ENCODE data around the gene ZDHHC4. TPM values are rescaled to one million over a fixed set of nuclear protein-coding genes. Genes with fewer than 3 reads are reported as not detected.

ZDHHC4 gene
- total and polyA plus RNA-seq, 9 of the 15 experiments (the other 6 are each of a cell fraction or from before 2014, with no cell fraction given): 33.4 to 106 (median 58.3) TPM

GRCh38 chr7:6589829-6590644, 12.8 kb downstream of the ZDHHC4 start, which contains the start of gene INTS15 (continued):
- TF ChIP-seq, protein P1, sequence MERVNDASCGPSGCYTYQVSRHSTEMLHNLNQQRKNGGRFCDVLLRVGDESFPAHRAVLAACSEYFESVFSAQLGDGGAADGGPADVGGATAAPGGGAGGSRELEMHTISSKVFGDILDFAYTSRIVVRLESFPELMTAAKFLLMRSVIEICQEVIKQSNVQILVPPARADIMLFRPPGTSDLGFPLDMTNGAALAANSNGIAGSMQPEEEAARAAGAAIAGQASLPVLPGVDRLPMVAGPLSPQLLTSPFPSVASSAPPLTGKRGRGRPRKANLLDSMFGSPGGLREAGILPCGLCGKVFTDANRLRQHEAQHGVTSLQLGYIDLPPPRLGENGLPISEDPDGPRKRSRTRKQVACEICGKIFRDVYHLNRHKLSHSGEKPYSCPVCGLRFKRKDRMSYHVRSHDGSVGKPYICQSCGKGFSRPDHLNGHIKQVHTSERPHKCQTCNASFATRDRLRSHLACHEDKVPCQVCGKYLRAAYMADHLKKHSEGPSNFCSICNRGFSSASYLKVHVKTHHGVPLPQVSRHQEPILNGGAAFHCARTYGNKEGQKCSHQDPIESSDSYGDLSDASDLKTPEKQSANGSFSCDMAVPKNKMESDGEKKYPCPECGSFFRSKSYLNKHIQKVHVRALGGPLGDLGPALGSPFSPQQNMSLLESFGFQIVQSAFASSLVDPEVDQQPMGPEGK (CRISPR knock-in tag; IDR thresholded peaks at IDR 0.05; ENCODE audit: borderline replicate concordance): no peak
- 0 out of 4 replicates have a peak, but pooled peaks of 1 of the 2 experiments have one; percentile 20 for TF ChIP-seq TBL1XR1 (IDR thresholded peaks at IDR 0.05; ENCODE audit: low read length in 2 of 2)
- TF ChIP-seq, protein P2, sequence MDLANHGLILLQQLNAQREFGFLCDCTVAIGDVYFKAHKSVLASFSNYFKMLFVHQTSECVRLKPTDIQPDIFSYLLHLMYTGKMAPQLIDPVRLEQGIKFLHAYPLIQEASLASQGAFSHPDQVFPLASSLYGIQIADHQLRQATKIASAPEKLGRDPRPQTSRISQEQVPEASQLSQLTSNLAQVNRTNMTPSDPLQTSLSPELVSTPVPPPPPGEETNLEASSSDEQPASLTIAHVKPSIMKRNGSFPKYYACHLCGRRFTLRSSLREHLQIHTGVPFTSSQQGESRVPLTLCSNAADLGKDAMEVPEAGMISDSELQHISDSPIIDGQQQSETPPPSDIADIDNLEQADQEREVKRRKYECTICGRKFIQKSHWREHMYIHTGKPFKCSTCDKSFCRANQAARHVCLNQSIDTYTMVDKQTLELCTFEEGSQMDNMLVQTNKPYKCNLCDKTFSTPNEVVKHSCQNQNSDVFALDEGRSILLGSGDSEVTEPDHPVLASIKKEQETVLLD (IDR thresholded peaks at IDR 0.05): no peak
- TF ChIP-seq ELK1 (CRISPR knock-in tag; IDR thresholded peaks at IDR 0.05): no peak
- TF ChIP-seq NRF1 (conservative IDR thresholded peaks at IDR 0.05 in 1 of 2, IDR thresholded peaks at IDR 0.05 in 1 of 2): peak; percentile 65 to 75
- TF ChIP-seq C11orf30 (IDR thresholded peaks at IDR 0.05; ENCODE audit: low read depth): no peak
- no peak for TF ChIP-seq ZNF121 (CRISPR knock-in tag; conservative IDR thresholded peaks at IDR 0.05)
- TF ChIP-seq ZNF384 (IDR thresholded peaks at IDR 0.05; ENCODE audit: low read depth, low read length): 0 out of 2 replicates have a peak, but pooled peaks have one; percentile 33
- TF ChIP-seq KDM4B (IDR thresholded peaks at IDR 0.05; ENCODE audit: borderline replicate concordance in 2 of 2, low read depth in 1 of 2): no peak
- 0 out of 2 replicates have a peak, but pooled peaks have one; percentile 32 for TF ChIP-seq FOXP1 (CRISPR knock-in tag; IDR thresholded peaks at IDR 0.05)
- peak; percentile 99 for TF ChIP-seq RB1 (IDR thresholded peaks at IDR 0.05; ENCODE audit: low read depth)
- TF ChIP-seq RBM22 (IDR thresholded peaks at IDR 0.05; ENCODE audit: low read depth, low read length, poor library complexity, severe bottlenecking): peak; percentile 55
- no peak for TF ChIP-seq NR4A1 (CRISPR knock-in tag; IDR thresholded peaks at IDR 0.05)
- TF ChIP-seq NR4A1 (tag; IDR thresholded peaks at IDR 0.05): 0 out of 2 replicates have a peak, but pooled peaks have one; percentile 50
- TF ChIP-seq POLR3G (IDR thresholded peaks at IDR 0.05; ENCODE audit: extremely low read depth, insufficient read length, insufficient replicate concordance): no peak
- TF ChIP-seq, protein P3, sequence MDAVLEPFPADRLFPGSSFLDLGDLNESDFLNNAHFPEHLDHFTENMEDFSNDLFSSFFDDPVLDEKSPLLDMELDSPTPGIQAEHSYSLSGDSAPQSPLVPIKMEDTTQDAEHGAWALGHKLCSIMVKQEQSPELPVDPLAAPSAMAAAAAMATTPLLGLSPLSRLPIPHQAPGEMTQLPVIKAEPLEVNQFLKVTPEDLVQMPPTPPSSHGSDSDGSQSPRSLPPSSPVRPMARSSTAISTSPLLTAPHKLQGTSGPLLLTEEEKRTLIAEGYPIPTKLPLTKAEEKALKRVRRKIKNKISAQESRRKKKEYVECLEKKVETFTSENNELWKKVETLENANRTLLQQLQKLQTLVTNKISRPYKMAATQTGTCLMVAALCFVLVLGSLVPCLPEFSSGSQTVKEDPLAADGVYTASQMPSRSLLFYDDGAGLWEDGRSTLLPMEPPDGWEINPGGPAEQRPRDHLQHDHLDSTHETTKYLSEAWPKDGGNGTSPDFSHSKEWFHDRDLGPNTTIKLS (IDR thresholded peaks at IDR 0.05; ENCODE audit: borderline replicate concordance, low read depth): no peak
- TF ChIP-seq ZNF3 (CRISPR knock-in tag; IDR thresholded peaks at IDR 0.05): no peak
- TF ChIP-seq, protein P4, sequence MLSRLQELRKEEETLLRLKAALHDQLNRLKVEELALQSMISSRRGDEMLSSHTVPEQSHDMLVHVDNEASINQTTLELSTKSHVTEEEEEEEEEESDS (CRISPR knock-in tag; IDR thresholded peaks at IDR 0.05): no peak
- no peak for TF ChIP-seq BRF2 (IDR thresholded peaks at IDR 0.05; ENCODE audit: borderline replicate concordance, insufficient read depth, insufficient read length)
- no peak for TF ChIP-seq ARHGAP35 (IDR thresholded peaks at IDR 0.05; ENCODE audit: partially characterized antibody)
